Cortex of kidney (tissue), 1 donor: ENCODE results near the gene IFI30.
A peak's percentile ranks its signal among the peaks of the same experiment; 100 is the strongest.
"Not testable (repeated sequence)": the region's sequence is repeated elsewhere in the genome, so short reads cannot be mapped to it uniquely, and the experiment has no call there.

Experiments
- DNase-seq: peaks from one replicate; lab custom pipeline; 2025; lab: John Stamatoyannopoulos, UW

Gene IFI30

DNA sequence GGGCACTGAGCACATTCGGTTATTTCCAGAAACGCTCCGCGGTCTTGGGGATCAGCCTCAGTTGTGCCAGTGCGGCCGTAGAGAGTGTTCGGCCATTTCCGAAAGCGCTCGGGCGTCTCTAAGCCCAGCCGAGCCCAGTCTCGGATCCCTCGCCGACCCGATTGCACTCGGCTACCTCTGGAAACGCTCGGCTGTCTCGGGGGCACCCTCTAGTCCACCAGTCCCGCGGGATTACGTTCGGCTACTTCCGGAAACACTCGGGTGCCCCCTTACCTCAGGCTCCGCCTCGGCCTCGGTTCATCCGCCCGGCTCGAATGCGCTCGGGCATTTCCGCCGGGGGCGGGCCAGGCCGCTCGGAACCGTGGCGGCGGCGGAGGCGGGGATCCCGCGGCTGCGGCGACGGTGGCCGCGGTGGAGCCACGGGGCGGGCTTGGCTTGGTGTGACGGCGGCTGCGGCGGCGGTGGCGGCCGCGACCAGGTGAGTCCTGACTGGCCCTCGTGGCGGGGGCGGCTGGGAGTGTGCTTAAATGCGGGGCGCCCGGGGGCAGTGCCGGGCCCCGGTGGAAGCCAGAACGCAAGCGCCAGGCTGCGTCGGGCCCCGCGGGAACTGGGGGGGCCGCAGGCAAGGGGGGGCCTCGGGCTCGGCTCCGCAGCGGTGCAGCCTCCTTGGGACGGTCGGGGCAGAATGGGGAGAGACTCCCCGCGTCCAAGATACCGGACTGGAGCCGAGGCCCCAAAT lies 20.6 kb upstream of the IFI30 start, which contains the start of gene PIK3R2:
PIK3R2 (plus strand) TSS at position 347 of the 739 bp plus-strand sequence. CDS start 2,717 bp downstream, outside the sequence.
- DNase-seq: peak; percentile 77

DNA sequence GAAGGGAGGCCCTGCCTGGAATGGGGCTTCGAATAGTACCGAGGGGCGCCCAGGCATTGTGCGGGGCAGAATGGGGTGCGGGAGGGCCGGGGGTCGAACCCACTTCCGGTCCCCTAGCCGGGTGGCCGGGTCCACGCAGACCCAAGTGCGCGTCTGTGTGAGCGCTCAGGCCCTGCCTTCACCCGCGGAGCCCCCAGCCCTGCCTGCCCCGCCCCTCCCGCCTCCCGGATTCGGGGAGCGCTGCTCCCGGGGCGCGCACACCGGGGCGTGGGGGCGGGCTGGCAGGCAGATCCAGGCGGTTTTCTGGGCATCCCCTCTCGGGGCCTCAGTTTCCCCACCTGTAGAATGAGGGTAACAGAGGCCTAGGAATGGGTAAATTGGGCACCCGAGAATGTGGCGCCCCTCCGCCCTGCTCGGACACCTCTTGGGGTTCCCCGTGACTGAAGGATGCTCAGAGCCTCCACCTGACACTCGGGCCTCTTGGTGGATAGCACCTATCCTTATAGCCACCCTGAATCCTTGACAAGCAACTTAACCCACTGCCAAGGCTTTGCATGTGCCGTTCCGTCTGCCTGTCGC lies 20.0 kb upstream of the IFI30 start:
- DNase-seq: no peak

DNA sequence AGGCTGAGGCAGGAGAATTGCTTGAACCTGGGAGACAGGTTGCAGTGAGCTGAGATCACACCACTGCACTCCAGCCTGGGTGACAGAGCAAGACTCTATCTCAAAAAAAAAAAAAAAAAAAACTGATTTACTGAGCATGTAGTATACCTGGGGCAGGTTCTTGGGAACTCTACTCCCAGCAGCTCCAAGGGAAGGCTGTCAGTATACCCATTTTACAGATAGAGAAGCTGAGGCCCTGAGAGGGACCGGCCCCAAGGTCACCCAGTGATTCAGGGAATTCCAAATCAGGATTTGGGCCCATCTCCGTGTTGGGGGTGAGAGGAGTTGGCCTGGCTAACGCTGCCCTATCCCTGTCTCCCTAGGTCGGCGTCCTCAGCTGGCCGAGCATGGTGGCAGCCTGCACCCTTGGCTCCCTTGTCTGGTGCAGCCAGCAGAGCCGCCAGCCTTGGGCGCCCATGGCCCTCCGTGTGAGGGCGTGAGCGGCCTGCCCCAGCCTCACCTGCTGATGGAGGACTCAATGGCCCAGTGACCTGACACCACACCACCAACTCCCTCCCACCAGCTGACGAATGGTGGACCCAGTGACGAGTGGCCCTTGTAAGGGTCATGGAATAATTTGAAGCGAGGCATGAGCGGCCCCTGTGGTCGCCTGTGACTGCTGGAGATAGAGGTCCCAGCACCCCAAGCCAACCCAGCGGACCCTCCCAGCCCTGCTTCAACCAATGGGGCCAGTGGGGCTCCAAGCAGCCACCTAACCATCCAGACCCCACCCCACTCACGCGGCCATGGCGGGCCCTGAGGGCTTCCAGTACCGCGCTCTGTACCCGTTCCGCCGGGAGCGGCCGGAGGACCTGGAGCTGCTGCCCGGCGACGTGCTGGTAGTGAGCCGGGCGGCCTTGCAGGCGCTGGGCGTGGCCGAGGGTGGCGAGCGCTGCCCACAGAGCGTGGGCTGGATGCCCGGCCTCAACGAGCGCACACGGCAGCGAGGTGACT lies 18.2 kb upstream of the IFI30 start:
- DNase-seq: no peak

DNA sequence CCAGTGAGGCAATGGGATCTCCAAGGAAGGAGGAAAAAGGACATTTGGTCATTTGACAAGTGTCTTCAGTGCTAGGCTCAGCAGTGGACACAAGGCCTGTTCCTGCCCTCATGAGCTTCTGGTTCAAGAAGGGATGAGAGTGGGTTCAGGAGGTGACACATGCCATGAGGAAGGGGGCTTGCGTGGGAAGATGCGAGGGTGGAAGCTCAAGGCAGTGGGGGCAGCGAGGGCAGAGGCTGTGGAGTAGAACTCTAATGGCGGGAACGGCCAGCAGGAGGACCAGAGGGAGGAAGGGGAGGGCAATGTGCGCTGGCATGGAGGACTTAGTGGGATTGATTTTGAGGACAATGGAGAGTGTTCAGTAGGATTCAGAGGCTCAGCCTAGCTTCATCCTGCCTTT lies 17.3 kb upstream of the IFI30 start:
- DNase-seq: no peak

DNA sequence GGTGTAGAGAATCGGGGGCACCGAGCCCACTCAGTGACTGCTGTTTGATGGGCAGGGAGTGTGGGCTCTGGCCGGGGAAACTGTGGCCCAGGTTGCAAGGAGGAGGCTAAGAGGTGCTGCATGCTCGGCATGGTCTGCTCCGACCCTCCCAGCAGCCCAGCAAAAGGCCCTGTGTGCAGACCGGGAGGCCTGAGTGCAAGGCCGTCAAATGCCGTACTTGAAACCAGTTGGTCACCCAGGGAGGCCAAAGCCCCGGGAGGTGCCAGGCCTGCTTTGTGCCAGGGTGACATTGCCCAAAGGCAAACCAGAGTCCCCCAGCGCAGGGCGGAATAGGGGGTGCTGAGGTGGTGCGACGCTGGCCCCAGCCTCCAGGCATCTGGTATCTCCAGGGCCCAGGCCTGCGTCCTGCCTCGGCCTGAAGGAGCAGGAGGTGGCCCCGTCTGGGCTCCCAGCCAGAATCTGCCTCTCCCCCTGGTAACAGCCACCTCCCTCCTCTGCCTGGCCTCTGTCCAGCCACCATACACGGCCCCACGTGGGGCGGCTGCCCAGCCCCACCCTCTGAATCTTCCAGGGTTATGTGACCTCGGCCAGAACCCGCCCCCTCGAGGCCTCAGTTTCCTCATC lies 16.7 kb upstream of the IFI30 start:
- no peak for DNase-seq

DNA sequence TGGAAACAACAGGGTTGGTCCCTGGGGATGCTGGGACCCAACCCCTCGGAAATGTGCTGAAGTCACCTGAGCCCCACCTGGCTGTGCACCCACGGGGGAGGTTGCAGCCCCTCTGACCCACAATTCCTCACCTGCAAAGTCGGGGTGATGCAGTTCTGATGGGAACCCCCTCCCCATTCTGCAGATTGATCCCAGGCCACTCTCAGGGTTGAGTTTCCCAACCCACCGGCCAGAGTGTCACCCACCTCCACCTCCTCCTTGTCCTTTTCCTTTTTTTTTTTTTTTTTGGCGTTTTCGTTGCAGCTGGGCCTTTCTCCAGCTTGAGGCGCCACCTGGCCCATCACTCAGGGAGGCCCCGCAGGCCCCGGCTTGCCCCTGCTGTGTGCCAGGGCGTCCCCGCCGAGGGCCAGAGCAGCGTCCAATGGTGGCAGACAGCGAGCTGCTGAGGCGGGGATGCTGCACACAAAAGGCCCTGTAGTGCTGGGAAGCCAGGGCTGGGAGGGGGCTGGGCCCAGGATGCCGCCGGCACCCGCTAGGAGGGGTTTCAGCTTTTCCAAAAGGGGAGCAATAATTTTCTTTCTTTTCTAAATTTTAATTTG lies 16.0 kb upstream of the IFI30 start:
- DNase-seq: no peak

DNA sequence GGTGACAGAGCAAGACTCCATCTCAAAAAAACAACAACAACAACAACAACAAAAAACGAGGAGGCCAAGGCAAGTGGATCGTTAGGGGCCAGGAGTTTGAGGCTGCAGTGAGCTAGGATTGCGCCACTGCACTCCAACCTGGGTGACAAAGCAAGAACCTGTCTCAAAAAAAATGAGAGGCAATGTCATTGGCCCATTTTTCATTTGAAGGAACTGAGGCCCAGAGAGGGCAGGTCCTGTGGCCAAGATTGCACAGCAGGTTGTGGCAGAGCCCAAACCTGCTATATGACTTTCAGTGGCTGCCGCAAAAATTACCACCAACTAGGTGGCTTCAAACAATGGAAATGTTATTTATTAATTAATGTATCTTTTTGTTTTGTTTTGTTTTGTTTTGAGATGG lies 15.1 kb upstream of the IFI30 start:
- no peak for DNase-seq

DNA sequence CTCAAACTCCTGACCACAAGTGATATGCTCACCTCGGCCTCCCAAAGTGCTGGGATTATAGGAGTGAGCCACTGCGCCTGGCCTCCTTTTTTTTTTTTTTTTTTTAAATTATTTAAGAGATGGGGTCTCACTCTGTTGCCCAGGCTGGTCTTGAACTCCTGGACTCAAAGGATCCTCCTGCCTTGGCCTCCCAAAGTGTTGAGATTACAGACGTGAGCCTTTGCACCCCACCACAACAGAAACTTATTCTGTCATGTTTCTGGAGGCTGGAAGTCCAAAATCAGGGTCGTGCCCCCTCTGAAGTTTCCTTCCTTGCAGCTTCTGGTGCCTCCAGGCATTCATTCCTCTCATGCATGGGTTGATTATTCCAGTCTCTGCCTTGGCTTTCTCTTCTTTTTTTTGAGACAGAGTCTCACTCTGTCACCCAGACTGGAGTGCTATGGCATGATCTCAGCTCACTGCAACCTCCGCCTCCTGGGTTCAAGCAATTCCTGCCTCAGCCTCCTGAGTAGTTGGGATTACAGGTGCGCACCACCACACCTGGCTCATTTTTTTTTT lies 14.5 kb upstream of the IFI30 start:
- not testable (repeated sequence) for DNase-seq

DNA sequence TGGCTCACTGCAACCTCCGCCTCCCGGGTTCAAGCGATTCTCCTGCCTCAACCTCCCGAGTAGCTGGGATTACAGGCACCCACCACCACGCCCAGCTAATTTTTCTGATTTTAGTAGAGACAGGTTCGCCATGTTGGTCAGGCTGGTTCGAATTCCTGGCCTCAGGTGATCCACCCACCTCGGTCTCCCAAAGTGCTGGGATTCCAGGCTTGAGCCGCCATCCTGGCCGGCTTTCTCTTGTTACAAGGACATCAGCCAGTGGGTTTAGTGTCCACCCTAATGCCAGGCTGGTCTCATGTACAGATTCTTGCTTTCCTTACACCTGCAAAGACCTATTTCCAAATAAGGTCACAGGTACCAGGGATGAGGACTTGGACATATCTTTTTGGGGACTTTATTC lies 13.8 kb upstream of the IFI30 start:
- DNase-seq: no peak

DNA sequence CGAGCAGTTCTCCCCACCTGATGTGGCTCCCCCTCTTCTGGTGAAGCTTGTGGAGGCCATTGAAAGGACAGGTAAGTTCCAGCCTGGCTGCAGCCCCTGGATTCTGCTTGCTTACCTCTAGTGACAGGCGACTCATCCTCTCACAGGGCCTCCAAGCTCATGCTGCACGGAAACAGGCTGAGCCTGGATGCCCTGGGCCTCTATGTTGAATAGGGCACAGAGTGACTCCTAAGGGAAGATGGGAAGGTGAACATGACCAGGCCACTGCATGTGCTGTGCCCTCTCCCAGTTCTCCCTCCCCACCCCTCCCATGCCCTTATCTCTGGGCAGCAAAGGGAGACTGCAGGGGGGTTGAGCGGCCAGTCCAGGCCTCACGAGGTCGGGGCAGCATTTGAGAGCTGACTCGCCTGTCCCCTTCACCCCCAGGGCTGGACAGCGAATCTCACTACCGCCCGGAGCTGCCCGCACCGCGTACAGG lies 13.1 kb upstream of the IFI30 start:
- DNase-seq: no peak

DNA sequence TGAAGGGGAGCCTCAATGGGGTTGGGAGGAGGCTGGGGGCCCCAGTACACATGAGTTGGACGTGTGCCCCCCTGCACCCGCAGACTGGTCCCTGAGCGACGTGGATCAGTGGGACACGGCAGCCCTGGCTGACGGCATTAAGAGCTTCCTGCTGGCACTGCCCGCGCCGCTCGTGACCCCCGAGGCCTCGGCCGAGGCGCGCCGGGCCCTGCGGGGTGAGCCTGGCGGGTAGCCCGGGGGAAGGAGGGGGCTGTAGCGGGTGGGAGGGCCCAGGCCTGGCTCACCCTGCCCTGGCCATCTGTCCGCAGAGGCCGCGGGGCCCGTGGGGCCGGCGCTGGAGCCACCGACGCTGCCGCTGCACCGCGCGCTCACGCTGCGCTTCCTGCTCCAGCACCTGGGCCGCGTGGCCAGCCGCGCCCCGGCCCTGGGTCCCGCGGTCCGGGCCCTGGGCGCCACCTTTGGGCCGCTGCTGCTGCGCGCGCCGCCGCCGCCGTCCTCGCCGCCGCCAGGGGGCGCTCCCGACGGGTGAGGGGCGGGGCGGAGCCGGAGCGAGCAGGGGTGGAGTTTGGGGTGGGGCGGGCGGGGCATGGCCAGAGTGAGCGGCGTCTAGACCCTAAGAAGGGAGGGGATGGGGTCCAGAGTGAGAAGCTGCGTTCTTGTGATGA lies 12.5 kb upstream of the IFI30 start:
- DNase-seq: no peak

DNA sequence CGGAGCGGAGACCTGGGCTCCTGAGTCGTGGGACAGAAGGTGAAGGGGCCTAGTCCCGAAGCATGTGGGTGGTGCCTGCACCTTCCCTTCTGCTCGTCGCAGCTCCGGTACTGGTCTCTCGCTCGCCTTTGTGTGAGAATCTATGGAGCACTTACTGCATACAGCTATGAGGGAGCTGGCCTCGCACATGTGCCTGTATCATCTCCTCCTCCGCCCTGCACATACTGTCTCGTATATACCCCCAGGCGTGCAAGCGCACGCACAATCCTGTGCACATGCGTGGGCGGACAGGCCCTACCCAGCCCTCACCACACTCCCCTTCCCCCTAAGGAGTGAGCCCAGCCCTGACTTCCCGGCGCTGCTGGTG lies 12.0 kb upstream of the IFI30 start:
- DNase-seq: no peak

DNA sequence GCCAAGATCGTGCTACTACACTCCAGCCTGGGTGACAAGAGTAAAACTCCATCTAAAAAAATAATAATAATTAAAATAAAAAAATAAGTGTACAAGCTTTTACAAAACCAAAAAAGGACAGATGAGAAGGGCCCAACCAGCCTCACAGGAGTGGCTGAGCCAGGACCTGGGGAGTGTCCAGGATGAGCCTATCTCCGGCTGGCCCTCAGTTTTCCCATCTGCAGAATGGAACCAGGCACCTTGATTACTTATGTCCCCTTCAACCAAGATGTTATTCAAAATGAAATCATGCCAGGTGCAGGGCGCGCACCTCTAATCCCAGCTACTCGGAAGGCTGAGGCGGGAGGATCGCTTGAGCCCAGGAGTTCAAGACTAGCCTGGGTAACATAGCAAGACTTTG lies 9.5 kb upstream of the IFI30 start:
- no peak for DNase-seq

DNA sequence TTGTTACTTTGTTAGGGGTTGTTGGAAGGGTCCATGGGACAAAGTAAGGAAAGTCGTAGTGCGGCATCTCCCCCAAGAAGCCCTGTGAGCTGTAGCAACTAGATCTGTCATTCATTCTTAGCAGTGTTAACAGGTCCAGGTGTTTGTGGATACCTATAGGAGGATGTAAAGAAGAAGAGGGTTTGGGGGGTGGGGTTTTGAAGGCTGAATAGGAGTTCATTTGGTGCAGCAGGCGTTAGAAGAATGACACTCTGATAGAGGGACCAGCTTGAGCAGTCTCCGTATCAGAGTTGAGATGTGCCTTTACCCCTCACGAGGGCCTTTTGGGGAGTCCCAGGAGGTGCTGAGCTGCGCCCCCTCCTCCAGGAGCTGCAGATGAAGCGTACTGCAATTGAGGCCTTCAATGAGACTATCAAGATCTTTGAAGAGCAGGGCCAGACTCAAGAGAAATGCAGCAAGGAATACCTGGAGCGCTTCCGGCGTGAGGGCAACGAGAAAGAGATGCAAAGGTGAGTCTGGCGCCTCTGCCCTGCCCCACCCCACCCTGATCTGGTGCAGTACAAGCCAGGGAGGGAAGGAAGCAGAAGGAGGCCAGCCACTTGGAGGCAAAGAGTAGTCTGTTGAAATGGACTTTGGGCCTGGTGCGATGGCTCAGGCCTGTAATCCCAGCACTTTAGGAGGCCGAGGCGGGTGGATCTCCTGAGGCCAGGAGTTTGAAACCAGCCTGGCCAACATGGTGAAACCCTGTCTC lies 7.6 kb upstream of the IFI30 start:
- no peak for DNase-seq

DNA sequence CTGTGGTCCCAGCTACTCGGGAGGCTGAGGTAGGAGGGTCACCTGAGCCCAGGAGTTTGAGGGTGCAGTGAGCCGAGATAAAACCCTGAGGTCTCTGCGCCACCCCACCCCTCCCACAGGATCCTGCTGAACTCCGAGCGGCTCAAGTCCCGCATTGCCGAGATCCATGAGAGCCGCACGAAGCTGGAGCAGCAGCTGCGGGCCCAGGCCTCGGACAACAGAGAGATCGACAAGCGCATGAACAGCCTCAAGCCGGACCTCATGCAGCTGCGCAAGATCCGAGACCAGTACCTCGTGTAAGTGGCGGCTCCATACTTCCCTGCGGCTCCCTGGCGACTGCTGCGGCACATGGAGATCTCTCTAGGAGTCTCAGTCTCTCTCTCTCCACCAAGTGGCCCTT lies 6.6 kb upstream of the IFI30 start:
- no peak for DNase-seq

DNA sequence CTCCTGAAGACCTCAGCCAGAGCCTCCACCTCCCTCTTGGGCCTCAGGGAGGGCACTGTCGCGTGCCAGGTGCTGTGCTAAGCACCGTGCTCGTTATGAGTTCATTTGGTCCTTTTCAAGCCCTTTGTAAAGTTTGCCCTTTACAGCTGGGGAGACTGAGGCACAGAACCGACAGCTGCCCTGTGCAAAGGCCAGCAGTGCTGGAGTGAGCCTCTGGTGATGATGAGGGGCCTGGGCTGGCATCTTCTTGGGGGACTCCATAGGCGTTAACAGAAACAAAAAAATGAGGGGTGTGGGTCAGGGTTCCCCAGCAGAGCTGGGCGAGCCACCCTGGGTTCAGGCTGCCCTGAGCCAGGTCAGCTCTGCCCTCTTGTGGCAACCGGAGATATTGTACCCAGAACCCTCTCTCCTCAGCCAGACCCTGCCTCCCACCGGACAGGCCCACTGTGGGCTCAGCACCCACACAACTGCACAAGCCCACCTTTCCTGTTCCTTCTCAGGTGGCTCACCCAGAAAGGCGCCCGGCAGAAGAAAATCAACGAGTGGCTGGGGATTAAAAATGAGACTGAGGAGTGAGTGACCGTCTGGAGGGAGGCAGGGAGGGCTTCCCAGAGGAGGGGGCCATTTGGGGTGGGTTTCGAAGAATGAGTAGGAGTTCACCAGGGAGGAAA lies 5.5 kb upstream of the IFI30 start:
- no peak for DNase-seq

DNA sequence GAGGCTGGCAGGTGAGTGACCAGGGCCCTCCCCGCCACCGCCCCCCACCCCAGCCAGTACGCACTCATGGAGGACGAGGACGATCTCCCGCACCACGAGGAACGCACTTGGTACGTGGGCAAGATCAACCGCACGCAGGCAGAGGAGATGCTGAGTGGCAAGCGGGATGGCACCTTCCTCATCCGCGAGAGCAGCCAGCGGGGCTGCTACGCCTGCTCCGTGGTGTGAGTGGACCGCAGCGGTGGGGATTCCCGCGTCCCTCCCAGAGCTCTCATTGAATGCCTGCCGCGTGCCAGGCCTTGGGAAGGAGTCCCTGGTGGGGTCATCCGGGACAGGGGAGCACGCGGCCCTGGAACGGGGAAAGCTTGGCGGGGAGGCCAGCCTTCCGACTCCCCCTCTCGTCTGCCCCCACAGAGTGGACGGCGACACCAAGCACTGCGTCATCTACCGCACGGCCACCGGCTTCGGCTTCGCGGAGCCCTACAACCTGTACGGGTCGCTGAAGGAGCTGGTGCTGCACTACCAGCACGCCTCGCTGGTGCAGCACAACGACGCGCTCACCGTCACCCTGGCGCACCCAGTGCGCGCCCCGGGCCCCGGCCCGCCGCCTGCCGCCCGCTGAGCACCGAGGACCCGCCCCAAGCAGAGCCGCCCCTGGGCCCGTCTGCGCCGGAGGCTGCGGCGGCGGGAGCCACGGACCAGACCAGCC lies 4.8 kb upstream of the IFI30 start:
- no peak for DNase-seq

DNA sequence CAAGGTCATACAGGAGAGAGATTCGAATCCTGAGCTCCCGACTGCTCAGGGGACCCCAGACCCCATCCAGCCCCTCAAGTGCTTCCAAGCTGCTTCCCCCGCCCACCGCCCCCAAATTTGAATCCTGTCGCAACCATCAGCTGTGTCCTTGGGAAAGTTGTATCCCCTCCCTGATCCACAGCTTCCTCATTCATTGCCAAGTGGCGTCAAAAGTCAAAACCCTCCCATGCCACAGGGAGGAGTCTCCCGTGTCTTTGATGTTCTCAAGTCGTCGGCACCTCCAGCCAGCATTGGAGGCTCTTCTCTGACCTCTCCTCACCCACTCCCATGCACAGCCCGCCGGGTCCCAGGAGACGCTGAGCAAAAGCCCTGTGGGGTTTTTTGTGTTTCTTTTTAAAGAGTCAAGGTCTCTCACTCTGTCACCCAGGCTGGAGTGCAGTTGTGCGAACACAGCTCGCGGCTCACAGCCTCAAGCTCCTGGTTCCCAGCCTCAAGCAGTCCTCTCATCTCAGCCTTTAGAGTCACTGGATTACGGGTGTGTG lies 2.8 kb upstream of the IFI30 start:
- DNase-seq: no peak
